Stimulated activated CD4-positive, alpha-beta T cell treated with anti-CD3 and anti-CD28 coated beads, TNF-alpha, amount 100 ng/mL, for 48 hours (primary cell): ENCODE measurements around the gene BABAM1.

Experiments used
- DNase-seq, 3 donors: peaks; one replicate each; pipeline ENCODE4 v3.0.0-alpha.2; 2020; ENCODE audit warnings: low read depth in 3 of 3

BABAM1 gene

GRCh38 chr19:17321655-17322489 lies 54.6 kb downstream of the BABAM1 start:
- no peak for DNase-seq

- DNase-seq: no peak
Observed at GRCh38 chr19:17322854-17323253, 55.6 kb downstream of the BABAM1 start.

DNA sequence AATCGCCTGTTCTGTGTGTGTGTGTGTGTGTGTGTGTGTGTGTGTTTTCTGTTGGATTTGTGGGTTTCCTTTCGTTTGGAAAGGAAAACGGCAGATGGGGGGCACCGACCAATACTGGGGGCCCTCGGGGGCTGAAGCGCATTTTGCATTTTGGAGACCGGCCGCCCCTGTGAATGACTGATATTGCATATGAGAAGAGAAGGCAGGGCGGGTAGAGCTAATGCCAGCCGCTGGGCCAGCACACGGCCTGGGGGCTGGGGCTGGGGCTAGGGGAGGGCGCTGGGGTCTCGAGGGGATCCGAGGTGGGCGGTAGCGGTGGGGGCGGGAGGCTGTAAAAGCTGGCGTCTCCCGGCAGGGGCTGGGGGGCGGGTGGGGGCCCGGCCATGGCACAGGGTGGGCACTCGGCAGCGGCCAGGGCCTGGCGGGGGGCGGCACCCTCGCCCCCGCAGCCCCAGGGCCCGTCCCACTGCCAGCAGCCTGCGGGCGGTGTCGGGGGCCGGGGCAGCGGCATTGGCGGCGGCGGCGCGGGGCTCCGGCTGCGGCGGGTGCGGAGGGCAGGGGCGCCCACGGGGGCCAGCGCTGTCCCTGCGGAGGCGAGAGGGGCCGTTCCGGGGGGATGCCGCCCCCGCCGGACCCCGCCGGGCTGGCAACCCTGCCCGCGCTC lies 56.2 kb downstream of the BABAM1 start:
- no peak for DNase-seq

- no peak for DNase-seq
Observed at GRCh38 chr19:17323964-17324332, 56.7 kb downstream of the BABAM1 start.

DNA sequence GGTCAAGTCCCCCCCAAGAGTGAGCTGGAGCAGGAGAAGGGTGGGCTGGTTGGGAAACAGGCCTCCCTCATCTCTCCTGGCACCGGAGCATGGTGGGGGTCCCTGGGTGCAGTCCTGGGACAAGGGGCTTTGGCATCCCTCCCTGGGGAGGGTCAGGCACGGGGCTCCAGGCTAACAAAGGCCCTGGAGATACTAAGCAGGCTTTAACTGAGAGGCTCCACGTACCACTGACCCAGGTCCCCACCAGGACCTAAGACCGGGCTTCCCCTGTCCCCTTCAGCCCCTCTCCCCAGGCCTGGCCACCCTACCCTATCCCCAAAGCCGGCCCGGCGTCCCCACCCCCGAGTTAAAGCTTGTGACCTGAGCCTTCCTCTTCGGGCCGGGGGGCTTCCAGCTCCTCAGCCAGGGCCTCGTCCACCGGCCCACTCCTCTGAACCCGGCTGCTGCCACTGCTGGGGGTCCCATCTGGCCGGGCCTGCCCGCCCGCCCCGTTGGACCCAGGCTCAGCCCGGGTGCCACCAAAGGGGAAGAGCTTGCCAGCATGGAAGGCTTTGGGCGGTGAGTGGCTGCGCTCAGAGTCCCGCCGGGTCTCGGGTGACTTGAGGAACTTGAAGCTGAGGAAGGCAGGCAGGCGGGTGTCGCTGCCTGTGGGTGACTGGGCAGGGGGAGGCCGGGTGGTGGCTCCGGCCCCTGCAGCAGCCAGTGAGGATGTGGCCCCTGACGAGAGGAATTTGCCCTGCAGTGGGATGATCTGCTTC lies 57.3 kb downstream of the BABAM1 start:
- no peak for DNase-seq

DNA sequence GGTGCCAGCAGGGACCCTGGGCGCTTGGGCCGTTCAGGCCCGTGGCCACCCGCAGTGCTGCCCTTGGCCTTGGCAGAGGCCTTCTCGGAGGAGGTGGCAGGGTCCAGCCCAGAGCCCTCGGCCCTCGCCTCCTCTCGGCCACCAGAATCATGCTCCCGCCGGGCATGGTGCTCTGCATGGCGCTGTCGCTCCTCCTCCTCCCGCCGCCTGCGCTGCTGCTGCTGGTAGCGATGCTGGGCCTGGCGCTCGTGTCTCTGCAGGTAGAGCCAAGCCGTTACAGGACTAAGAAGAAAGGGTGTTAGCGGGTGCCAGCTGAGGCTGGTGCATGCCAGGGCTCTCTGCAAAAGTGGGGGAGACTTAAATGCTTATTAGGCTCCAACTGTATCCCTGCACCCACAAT lies 57.9 kb downstream of the BABAM1 start:
- no peak for DNase-seq

DNA sequence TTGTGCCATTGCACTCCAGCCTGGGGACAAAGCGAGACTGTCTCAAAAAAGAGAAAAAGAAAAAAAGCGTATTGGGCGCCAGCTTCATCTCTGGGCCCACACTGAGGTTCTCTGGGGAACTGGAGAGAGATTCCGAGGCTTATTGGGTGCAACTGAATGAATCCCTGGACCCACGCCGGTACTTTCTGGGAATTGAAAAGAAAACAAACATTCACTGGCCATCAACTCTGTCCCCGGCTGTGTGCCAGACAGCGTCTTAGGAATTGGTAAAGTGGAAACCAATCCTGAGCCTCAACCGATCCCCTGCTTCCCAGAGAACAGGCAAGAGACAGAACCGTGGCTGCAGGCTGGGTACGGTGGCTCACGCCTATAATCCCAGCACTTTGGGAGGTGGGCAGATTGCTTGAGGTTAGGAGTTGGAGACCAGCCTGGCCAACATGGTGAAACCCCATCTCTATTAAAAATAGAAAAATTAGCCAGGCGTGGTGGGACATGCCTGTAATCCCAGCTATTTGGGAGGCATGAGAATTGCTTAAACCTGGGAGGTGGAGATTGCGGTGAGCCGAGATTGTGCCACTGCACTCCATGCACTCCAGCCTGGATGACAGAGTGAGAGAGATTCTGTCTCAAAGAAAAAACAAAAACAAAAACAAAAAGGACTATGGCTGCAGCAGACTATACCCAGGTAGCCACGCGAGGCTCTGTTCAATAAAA lies 58.8 kb downstream of the BABAM1 start:
- no peak for DNase-seq

GRCh38 chr19:17326595-17326966 lies 59.3 kb downstream of the BABAM1 start:
- no peak for DNase-seq

GRCh38 chr19:17327068-17327653 lies 59.9 kb downstream of the BABAM1 start:
- no peak for DNase-seq

- peak in 1 of 3 donors; percentile 61 for DNase-seq
Observed at GRCh38 chr19:17327654-17328516, 60.6 kb downstream of the BABAM1 start.
